GM12874 (cell line): Measurements from ENCODE around the gene MBD5.

Source experiments
- TF ChIP-seq, protein P1 (sequence below): IDR thresholded peaks from 2 replicates; pipeline ENCODE4 v1.5.1; 2011; ENCODE audit warnings: low read depth, mild to moderate bottlenecking, control low read depth, low read length, moderate library complexity; ENCODE audit not compliant: insufficient read depth

Gene MBD5

DNA sequence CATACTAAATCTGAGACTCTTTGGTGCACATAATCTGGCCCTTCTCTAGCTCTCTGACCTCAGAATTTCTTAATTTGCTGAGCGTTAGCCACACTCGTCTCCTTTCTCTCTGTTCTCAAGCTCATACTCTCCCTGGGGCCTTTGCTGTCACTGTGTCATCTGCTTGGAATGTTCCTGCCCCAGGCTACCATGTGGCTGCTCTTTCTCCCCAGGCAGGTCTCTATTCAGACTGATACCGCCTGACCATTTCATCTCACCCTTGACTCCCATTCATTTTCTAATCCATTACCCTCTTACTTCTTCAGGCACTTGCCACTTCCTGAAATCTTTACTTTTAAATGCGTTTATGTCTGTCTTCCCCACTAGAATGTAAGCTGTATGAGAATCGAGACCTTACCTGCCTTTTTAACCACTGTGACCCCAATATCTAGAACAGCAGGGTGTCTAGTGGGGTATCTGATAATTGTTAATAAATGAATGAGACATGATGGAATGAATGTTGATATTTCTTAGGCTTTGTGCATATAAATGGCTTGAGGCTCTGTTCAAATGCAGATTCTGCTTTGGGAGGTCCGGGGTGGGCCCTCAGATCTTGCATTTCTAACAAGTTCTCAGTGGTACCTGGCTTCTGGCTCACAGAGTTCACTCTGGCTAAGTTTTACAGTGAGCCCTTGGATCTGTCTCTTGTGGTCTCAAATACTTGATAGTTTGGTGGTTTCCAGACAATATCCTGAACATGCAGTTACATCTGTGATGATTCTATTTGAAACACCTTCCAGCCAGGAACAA, 533.8 kb downstream of the MBD5 start:
- TF ChIP-seq, protein P1, sequence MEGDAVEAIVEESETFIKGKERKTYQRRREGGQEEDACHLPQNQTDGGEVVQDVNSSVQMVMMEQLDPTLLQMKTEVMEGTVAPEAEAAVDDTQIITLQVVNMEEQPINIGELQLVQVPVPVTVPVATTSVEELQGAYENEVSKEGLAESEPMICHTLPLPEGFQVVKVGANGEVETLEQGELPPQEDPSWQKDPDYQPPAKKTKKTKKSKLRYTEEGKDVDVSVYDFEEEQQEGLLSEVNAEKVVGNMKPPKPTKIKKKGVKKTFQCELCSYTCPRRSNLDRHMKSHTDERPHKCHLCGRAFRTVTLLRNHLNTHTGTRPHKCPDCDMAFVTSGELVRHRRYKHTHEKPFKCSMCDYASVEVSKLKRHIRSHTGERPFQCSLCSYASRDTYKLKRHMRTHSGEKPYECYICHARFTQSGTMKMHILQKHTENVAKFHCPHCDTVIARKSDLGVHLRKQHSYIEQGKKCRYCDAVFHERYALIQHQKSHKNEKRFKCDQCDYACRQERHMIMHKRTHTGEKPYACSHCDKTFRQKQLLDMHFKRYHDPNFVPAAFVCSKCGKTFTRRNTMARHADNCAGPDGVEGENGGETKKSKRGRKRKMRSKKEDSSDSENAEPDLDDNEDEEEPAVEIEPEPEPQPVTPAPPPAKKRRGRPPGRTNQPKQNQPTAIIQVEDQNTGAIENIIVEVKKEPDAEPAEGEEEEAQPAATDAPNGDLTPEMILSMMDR, result no peak

DNA sequence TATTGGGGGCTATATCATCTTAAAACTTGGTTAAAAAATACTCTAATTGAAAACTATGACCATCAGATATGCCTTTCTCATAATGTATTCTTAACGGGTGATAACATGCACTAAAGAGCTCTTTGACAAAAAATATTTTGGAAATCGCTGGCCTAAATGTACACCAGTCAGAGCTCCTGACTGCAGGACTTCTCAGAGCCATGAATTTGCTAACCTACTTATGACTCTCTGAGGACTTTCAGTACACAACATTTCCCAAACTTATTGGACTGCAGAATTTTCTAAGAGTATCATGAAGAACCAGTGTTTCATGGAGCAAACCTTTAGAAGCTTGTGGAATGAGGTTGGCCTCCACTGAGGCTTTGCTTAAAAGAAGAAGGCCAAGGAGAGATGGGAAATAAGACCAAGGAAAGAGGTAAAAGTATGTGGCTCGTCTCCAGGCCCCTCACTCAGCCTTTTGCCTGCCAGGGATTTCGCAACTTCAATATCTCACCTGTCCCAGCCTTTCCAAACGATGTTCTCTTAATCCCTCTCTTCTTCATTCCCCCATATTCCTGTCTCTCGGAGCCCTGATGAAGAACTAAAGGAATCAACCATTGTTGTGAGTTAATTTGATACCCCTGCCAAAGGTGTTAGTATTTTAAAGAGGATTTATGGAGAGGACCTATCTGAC, 534.9 kb downstream of the MBD5 start:
- TF ChIP-seq, protein P1, result no peak

DNA sequence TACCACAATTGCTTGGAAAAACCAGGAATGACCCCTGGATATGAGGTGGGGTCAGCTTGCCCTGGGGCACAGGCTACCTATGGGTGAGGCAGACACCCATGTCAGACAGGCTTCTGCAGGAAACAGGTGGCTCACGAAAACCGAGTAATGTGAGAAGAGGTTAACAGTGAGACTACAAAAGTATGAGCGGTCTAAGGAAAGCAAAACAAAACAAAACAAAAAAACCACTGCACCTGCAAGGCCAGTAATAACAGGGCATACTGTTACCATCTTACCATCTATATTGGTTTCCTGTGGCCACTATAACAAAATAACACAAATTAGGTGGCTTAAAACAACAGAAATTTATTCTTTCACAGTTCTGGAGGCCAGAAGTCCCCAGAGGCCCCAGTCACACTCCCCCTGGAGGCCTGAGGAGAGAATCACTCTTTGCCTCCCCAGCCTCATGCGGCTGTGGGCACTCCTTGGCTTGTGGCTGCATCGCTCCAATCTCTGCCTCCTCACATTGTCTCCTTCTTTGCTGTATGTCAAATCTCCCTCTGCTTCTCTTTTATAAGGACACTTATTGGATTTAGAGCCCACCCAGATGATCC, 537.0 kb downstream of the MBD5 start:
- TF ChIP-seq, protein P1, result peak; percentile 40; the same call in 1 of the 2 replicates

DNA sequence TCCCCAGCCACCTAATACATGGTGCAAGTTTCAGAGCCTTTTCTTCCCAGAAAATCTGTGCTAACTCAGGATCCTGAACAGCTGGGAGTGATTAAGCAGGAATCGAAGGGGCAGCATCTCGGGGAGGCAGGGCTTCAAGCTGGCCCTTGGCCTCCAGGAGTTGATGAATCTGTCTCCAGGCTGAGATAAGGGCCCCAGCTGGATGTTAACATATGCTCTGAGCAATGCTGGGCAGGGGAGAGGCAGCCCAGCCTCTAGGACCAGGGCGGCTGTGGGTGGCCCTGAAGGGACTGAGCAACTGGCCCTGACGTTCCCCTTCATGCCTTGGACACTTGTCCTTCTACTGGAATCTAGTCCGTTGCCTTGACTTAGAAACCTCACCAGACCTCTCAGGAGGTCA, 539.6 kb downstream of the MBD5 start:
- TF ChIP-seq, protein P1, result no peak

DNA sequence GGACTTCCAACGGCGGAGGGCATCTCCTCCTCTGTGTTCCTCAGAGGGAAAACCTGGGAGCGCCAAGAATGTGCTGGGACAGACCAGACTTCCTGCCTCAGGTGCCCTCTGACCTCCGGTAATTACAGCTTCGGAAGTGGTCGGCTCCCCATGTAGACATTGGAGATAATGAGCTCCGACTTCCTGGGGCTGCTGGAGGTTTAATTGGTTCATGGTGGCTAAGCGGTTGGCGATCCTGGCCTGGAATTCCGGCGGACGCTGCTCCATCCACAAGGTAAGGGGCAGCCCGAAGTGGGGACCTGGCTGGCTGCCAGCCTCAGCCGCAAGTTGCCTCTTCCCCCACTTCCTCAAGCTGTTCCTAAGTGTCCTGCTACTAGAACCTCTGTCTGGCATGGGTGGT, 540.5 kb downstream of the MBD5 start:
- TF ChIP-seq, protein P1, result no peak

DNA sequence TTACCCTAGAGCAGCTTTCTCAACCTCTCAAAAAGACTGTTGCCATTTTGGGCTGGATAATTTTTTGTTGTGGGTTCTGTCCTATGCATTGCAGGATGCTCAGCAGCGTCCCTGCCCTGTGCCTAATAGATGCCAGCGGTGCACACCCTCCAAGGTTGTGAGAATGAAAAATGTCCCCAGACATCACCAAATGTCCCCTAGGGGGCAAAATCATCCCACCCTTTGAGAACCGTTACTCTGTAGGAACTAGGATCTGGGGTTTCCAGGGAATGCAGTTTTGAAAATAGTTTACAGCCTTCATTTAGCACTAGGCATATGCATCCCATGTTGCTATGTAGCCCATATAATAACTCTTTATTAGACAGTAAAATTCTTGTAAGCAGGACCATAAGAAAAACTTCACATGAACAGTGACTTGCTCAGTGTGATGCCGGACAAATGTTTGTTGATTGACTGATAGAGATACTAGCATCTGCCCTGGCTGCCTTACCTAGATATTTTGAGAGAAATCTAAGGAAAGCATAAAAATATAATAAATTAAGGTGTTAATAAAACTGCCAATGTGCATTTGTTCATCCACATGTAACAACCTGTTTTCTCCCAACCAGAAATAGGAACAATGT, 544.5 kb downstream of the MBD5 start:
- TF ChIP-seq, protein P1, result no peak
